Inflammatory macrophage treated with lipopolysaccharide for 4 hours (primary cell): ENCODE measurements around the gene POLR2E.

Experiments used
- DNase-seq: peaks from one replicate; pipeline ENCODE4 v3.0.0-alpha.2; 2020

The POLR2E gene

GRCh38 chr19:1109697-1110671 is 14.8 kb upstream of the POLR2E start:
- no peak for DNase-seq

- no peak for DNase-seq
Measured at GRCh38 chr19:1109032-1109551, 13.9 kb upstream of the POLR2E start.

- DNase-seq: no peak
Measured at GRCh38 chr19:1108291-1109031, 13.3 kb upstream of the POLR2E start.

GRCh38 chr19:1107661-1108261 is 12.6 kb upstream of the POLR2E start:
- DNase-seq: no peak

DNA sequence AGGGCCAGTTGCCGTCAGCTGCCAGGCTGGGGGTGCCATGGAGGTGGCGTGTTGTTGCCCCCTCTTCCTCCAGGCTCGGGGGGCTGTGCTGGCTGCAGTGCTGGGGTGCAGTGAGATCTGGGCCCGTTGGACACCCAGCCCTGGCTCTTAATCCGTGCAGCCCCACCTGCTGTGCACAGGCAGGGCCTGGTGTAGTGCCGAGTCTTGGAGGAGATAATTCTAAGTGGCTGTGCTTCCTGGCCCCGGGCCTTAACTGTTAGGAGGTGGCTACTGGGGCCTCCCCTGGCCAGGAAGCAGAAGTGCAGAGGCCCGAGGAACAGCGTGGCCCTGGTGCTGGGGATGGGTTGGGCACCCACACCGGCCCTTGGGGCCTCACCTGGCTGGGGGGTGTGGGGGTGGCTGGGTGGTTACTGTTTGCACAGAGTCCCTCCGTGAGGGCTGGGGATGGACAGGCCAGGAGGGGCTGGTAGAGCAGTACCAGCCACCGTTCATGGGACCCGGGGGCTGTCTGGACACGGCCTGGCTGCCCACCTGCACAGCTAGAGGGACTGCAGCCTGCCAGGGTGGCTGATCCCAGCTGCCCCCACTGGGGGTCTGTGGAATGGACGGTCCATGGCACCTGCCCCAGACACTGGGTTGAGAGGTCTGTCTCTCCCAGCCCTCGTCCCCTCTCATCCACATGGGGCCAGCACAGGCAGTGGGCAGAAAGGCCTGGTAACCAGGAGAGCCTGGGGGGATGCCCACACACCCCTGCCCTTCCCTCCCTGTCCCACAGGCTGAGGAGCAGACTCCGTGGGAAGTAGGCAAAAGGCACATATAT is 11.9 kb upstream of the POLR2E start:
- DNase-seq: peak; percentile 48

DNA sequence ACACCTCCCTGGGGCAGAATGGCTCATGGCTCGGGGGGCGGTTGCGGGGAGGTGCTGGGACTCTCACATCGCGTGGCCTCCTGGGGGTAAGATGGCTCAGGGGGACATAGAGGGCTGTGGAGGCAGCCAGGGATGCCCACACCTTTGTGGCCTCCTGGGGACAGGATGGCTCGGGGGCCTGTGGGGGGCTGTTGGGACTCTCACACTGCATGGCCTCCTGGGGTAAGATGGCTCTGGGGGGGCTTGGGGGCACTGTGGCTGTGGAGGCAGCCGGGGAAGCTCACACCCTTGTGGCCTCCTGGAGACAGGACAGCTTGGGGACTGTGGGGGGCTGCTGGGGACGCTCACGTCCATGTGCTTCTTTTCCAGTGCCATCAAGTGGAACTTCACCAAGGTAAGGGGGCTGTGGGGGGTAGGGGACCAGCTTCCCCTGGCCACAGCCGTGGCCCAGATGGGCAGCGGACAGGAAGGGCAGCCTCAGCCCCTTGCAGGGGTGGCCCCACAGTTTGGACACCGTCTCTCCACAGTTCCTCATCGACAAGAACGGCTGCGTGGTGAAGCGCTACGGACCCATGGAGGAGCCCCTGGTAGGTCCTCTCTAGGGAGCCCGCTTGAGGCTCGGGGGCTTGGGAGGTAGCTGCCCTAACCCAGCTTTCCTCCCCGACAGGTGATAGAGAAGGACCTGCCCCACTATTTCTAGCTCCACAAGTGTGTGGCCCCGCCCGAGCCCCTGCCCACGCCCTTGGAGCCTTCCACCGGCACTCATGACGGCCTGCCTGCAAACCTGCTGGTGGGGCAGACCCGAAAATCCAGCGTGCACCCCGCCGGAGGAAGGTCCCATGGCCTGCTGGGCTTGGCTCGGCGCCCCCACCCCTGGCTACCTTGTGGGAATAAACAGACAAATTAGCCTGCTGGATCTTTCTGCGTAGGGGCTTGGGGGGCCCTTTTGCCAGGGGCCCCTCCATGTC is 11.0 kb upstream of the POLR2E start:
- DNase-seq: no peak

DNA sequence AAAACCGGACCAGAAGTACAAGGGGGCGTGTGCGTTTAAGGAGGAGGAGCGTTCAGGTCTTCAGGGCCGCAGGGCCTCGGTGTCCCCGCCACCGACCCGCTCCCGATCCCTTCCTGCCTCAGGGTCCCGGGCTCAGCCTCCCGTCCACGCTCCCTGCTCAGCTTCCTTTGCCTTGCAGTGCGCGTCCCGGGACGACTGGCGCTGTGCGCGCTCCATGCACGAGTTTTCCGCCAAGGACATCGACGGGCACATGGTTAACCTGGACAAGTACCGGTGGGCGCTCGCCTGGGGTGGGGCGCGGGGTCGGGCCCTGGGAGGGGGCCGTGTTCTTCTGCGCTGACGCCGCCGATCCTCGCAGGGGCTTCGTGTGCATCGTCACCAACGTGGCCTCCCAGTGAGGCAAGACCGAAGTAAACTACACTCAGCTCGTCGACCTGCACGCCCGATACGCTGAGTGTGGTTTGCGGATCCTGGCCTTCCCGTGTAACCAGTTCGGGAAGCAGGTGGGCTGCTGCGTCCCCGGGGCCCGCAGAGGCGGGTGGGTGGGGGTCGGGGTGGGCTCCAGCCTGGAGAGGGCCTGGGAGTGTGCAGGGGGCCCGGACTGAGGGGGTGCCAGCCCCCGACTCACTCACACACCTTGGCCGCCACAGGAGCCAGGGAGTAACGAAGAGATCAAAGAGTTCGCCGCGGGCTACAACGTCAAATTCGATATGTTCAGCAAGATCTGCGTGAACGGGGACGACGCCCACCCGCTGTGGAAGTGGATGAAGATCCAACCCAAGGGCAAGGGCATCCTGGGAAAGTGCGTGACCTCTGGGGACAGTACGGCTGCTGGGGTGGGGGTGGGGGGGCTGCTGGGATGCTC is 10.1 kb upstream of the POLR2E start:
- DNase-seq: no peak

DNA sequence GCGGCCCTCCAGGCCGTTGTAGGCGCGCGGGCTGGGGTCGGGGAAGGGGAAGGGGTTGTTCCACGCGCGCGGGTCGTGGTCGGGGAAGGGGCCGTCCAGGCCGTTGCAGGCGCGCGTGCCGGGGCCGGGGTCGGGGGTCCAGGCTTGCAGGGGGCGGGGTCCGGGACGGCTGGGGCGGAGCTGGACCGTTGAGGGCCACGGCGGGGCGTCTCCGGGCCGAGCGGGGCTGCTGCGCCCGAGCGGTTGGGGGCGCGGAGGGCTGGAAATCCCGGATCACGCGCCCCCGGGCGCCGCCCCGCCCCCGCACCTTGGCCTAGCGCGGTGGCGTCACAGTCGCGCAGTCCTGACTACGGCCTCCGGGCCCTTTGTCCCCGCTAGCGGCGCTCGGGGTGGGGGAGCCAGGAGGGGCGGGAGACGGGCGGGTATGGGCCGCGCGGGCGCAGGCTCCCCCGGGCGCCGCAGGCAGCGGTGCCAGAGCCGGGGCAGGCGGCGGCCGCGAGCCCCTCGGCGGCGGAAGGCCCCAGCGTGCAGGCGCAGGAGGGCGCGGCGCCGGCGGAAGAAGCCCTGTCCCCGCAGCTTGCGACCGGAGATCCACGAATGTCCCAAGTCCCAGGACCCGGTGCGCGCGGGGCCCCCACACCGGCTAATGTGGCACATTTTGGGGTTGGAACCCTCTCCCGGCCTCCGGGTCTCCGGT is 9.3 kb upstream of the POLR2E start:
- peak; percentile 90 for DNase-seq

DNA sequence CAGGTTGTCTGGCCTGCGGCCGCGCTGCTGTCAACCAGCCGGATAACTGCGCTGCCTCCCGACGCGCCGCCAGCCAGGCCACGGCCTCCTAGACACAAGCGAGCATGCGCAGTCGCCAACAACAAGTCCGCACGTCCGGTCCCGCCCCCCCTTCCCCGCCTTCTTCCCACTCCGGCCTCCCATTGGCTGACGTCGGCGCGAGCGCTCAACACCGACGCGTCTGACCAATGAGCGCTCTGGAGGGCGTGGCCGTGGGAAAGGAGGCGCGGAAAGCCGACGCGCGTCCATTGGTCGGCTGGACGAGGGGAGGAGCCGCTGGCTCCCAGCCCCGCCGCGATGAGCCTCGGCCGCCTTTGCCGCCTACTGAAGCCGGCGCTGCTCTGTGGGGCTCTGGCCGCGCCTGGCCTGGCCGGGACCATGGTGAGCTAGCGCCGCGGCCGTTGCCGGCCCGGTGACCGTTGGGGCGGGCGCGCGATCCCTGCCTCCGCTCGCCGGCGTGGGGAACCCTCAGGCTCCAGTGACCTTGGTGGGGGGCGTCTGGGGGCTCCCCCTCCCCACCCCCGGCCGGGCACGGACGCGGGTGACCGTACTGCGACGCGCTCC is 8.6 kb upstream of the POLR2E start, which contains the start of gene GPX4:
Gene GPX4, plus strand, starts transcription at position 287 of the 603 bp plus-strand sequence. Its CDS starts 50 bp downstream, at position 337.
- DNase-seq: peak; percentile 100

DNA sequence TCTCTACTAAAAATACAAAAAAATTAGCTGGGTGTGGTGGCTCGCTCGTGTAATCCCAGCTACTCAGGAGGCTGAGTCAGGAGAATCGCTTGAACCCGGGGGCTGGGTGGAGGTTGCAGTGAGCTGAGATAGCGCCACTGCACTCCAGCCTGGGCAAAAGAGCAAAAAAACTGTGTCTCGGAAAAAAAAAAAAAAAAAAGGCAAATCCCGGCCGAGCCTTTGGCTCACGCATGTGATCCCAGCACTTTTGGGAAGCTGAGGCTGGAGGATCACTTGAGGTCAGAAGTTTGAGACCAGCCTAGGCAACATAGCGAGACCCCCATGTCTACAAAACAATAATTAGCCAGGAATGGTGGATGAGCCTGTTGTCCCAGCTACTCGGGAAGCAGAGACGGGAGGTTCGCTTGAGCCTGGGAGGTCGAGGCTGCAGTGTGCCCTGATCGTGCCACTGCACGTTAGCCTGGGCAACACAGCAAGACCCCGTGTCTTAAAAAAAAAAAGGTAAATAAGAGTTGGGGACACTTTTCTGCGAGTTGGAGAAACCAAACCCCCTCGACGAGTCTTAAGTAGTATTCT is 8.0 kb upstream of the POLR2E start:
- DNase-seq: no peak

- DNase-seq: peak; percentile 92
Measured at GRCh38 chr19:1102407-1103131, 7.4 kb upstream of the POLR2E start.

GRCh38 chr19:1101337-1101698 is 6.1 kb upstream of the POLR2E start:
- peak; percentile 77 for DNase-seq

- DNase-seq: peak; percentile 19
Measured at GRCh38 chr19:1098177-1099051, 3.2 kb upstream of the POLR2E start.

DNA sequence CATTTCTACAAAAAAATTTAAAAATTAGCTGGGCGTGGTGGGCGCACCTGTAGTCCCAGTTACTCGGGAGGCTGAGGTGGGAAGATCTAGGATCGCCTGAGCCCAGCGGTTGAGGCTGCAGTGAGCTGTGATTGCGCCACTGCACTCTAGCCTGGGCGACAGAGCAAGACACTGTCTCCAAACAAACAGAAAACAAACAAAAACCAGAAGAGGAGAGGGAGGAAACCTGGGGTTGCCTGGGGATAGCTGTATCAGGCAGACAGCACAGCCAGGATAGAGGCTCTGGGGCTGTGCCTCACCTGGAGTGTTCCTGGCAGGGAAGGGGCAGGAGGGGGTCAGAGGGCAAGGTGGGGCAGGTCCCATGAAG is 2.6 kb upstream of the POLR2E start:
- peak; percentile 24 for DNase-seq

DNA sequence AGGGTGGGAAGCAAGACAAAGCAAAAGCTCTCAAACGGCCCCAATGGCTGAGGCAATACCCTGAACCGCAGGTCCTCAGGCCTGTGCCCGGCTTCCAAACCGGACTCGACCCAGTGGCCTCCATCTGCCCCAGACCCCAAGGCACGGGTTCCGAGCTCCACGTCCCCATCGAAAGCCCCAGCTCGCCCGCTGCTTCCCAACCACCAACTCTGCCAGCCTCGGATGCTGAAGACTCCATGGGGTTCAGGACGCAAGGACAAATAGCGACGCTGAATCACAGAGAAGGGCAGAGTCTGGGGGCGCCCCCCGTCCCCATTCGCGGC is 559 bp downstream of the POLR2E start:
- no peak for DNase-seq

GRCh38 chr19:1093811-1094553 is 1.2 kb downstream of the POLR2E start:
- DNase-seq: no peak
